HepG2 (cell line): Measurements from ENCODE around the gene ABCD1. TPM values are rescaled to one million over a fixed set of nuclear protein-coding genes. Genes with fewer than 3 reads are reported as not detected.
A peak's percentile ranks its signal among the peaks of the same experiment; 100 is the strongest.

Source experiments
- ARID5B ChIP-seq: IDR thresholded peaks from 2 replicates; pipeline ENCODE4 v1.4.0; 2020; ENCODE audit warnings: mild to moderate bottlenecking, missing genetic modification reagents
- CENPT ChIP-seq: sonication (generic); formaldehyde crosslinking; IDR thresholded peaks from 2 replicates; pipeline ENCODE4 v1.8.0; 2022; ENCODE audit warnings: low read depth, mild to moderate bottlenecking, moderate library complexity, missing genetic modification reagents
- HNRNPL ChIP-seq: fragments of 200-400 bp; formaldehyde crosslinking; IDR thresholded peaks from 2 replicates; pipeline ENCODE4 v1.6.1; 2017; ENCODE audit warnings: mild to moderate bottlenecking, low read depth, low read length
- POLR2G ChIP-seq: fragments of 200-400 bp; formaldehyde crosslinking; IDR thresholded peaks from 2 replicates; pipeline ENCODE4 v1.6.1; 2018; ENCODE audit warnings: mild to moderate bottlenecking, low read depth, low read length, moderate library complexity
- RBFOX2 ChIP-seq: fragments of 200-400 bp; formaldehyde crosslinking; IDR thresholded peaks from 2 replicates; pipeline ENCODE4 v1.6.1; 2017; ENCODE audit warnings: low read depth, mild to moderate bottlenecking, low read length
- SAP130 ChIP-seq: IDR thresholded peaks from 2 replicates; pipeline ENCODE4 v1.6.1; 2016; ENCODE audit warnings: low read depth
- SOX13 ChIP-seq, 3 experiments: fragments of 450-650 bp in 1 of 3; sonication (generic) in 1 of 3; formaldehyde crosslinking in 1 of 3; IDR thresholded peaks in 2 of 3; conservative IDR thresholded peaks in 1 of 3; 2 replicates each; pipeline versions ENCODE4 v1.5.0 to v1.6.1; 2016 to 2020; ENCODE audit warnings: antibody characterized with exemption in 1 of 3, mild to moderate bottlenecking in 1 of 3, missing compliant biosample characterization in 1 of 3, missing genetic modification reagents in 1 of 3, moderate library complexity in 1 of 3
- ZFX ChIP-seq: sonication (generic); formaldehyde crosslinking; IDR thresholded peaks from 2 replicates; pipeline ENCODE4 v1.4.0; 2020; ENCODE audit warnings: mild to moderate bottlenecking, low read depth, missing genetic modification reagents, moderate library complexity
- ZFY ChIP-seq: sonication (generic); formaldehyde crosslinking; IDR thresholded peaks from 2 replicates; pipeline ENCODE4 v1.4.0; 2020; ENCODE audit warnings: missing genetic modification reagents
- ZHX2 ChIP-seq, 2 experiments: sonication (generic) in 1 of 2; formaldehyde crosslinking in 1 of 2; IDR thresholded peaks; 2 replicates each; pipeline versions ENCODE4 v1.6.1 to v1.9.0; 2014 to 2022; ENCODE audit warnings: antibody characterized with exemption in 1 of 2, borderline replicate concordance in 1 of 2, inconsistent platforms in 1 of 2, low read depth in 1 of 2, missing genetic modification reagents in 1 of 2
- ZKSCAN5 ChIP-seq: sonication (generic); formaldehyde crosslinking; IDR thresholded peaks from 2 replicates; pipeline ENCODE4 v1.5.1; 2020; ENCODE audit warnings: mild to moderate bottlenecking, missing genetic modification reagents
- ZNF687 ChIP-seq: sonication (generic); formaldehyde crosslinking; IDR thresholded peaks from 2 replicates; pipeline ENCODE4 v1.5.1; 2020; ENCODE audit warnings: mild to moderate bottlenecking, missing genetic modification reagents, moderate library complexity
- polyA plus RNA-seq, 8 experiments: library from polyadenylated mRNA; depleted of rRNA in 3 of 8; stranded (reverse) in 7 of 8; unstranded in 1 of 8; fragments of >200 nt; fragmentation: Illumina TruSeq in 4 of 8; extraction: Trizol in 4 of 8; gene quantifications; 2 replicates each; pipeline versions ENCODE4 v1.2.1 to v1.2.3, GENCODE V29; 2011 to 2016; ENCODE audit warnings: low read depth in 4 of 8, missing spikeins in 1 of 8, mixed read lengths in 1 of 8; ENCODE audit not compliant: insufficient read depth in 1 of 8
- total RNA-seq, 5 experiments: library from RNA; depleted of rRNA; stranded (reverse); fragments of >200 nt; fragmentation: Illumina TruSeq; extraction: Trizol; gene quantifications; 2 replicates each; pipeline ENCODE4 v1.2.3, GENCODE V29; 2016; ENCODE audit warnings: low read depth in 1 of 5

ABCD1 gene
- total and polyA plus RNA-seq, 2 of the 13 experiments (the other 11 are each of a cell fraction or from before 2014, with no cell fraction given) = 11.4 to 15.9 TPM

GRCh38 chrX:153765138-153766079 lies 40.8 kb downstream of the ABCD1 start (continued):
- TF ChIP-seq ARID5B (CRISPR knock-in tag) (no peak), SAP130 (peak; percentile 49), ZFY (CRISPR knock-in tag) (peak; percentile 29; the same call in 1 of the 2 replicates), RBFOX2 (peak; percentile 60), HNRNPL (peak; percentile 93), ZKSCAN5 (CRISPR knock-in tag) (no peak), ZHX2 (IDR thresholded peaks at IDR 0.05; ENCODE audit: low read depth) (no peak), ZHX2 (CRISPR knock-in tag; IDR thresholded peaks at IDR 0.05; ENCODE audit: borderline replicate concordance) (no peak), CENPT (CRISPR knock-in tag) (no peak), ZFX (CRISPR knock-in tag) (peak; percentile 9; the same call in 1 of the 2 replicates), ZNF687 (CRISPR knock-in tag) (peak; percentile 52), SOX13 (IDR thresholded peaks at IDR 0.05) (no peak), SOX13 (CRISPR knock-in tag; conservative IDR thresholded peaks at IDR 0.05 in 1 of 2, IDR thresholded peaks at IDR 0.05 in 1 of 2) (peak in 1 of 2 experiments; percentile 42; a peak in 1 of 4 replicates), POLR2G (0 out of 2 replicates have a peak, but pooled peaks have one; percentile 24)
